HepG2 (cell line): Measurements from ENCODE around the gene PADI1. TPM values are rescaled to one million over a fixed set of nuclear protein-coding genes. Genes with fewer than 3 reads are reported as not detected.

ENCODE experiments used
- ATAC-seq: fragments of 200-7000 bp; cut with Tn5 transposase; 3 replicates; pipeline ENCODE4 v1.9.1; 2020; ENCODE audit warnings: mild to moderate bottlenecking, moderate library complexity
- BruUV-seq: library from RNA; stranded (reverse); fragments of 400-500 nt; replicated peaks from 2 replicates; lab custom pipeline; 2021; lab: Mats Ljungman, UMichigan
- CTCF ChIA-PET: fragments of 300-600 bp; formaldehyde crosslinking; extraction: SDS; loops from one replicate; lab custom pipeline; 2021; ENCODE audit warnings: low total read pairs, inconsistent platforms, low intra/inter-chr PET ratio; lab: Yijun Ruan, JAX
- POLR2A ChIA-PET: fragments of 350-600 bp; sonication (Branson Sonifier 250); formaldehyde crosslinking; loops from one replicate; lab custom pipeline; 2020; ENCODE audit warnings: antibody characterized with exemption, inconsistent platforms; lab: Yijun Ruan, JAX
- DNase-seq: peaks from one replicate; pipeline ENCODE4 v3.0.0-alpha.2; 2015; ENCODE audit warnings: low spot score
- FAIRE-seq: peaks from 3 replicates; lab custom pipeline; 2011; peaks lifted over from hg19 to GRCh38; lab: Jason Lieb, UNC
- H2AFZ ChIP-seq: one replicate; pipeline ENCODE4 v1.6.1; 2011; ENCODE audit warnings: low read length, inconsistent platforms
- H3K27ac ChIP-seq: fragments of 300-600 bp; 3 replicates; pipeline ENCODE4 v1.8.0; 2011; ENCODE audit warnings: mixed run types, mild to moderate bottlenecking, mixed read lengths, low read length, inconsistent platforms; ENCODE audit not compliant: insufficient read depth; ENCODE audit errors: extremely low read length
- H3K27me3 ChIP-seq, 2 experiments: fragments of 200-600 bp in 1 of 2; 2 replicates in 1 of 2; 3 replicates in 1 of 2; pipeline versions ENCODE4 v1.6.0 to v1.8.0; 2011; ENCODE audit warnings: low read length in 2 of 2, mild to moderate bottlenecking in 2 of 2, moderate library complexity in 2 of 2, inconsistent platforms in 1 of 2; ENCODE audit not compliant: insufficient read depth in 2 of 2, control insufficient read depth in 1 of 2
- H3K36me3 ChIP-seq, 2 experiments: fragments of 200-600 bp in 1 of 2; replicated peaks in 1 of 2; 2 replicates in 1 of 2; 3 replicates in 1 of 2; pipeline versions ENCODE4 v1.5.1 to v1.8.0; 2011; ENCODE audit warnings: low read length in 2 of 2, inconsistent platforms in 1 of 2; ENCODE audit not compliant: insufficient read depth in 2 of 2, control insufficient read depth in 1 of 2
- H3K4me1 ChIP-seq: 2 replicates; pipeline ENCODE4 v1.5.1; 2012; ENCODE audit warnings: low read length, inconsistent platforms; ENCODE audit not compliant: insufficient read depth
- H3K4me2 ChIP-seq: 2 replicates; pipeline ENCODE4 v1.6.0; 2011; ENCODE audit warnings: low read depth, low read length, inconsistent platforms
- H3K4me3 ChIP-seq, 3 experiments: fragments of 200-600 bp in 1 of 3; sonication (generic), shearing (Covaris generic) in 1 of 3; replicated peaks in 1 of 3; 2 replicates each; pipeline ENCODE4 v1.5.1; 2011 to 2016; ENCODE audit warnings: low read length in 3 of 3, inconsistent platforms in 2 of 3, low read depth in 2 of 3, mild to moderate bottlenecking in 2 of 3, control low read depth in 1 of 3, mixed read lengths in 1 of 3; ENCODE audit not compliant: insufficient read depth in 1 of 3
- H3K79me2 ChIP-seq: one replicate; pipeline ENCODE4 v1.6.1; 2011; ENCODE audit warnings: low read length, inconsistent platforms; ENCODE audit not compliant: insufficient read depth
- H3K9ac ChIP-seq: 2 replicates; pipeline ENCODE4 v1.6.0; 2011; ENCODE audit warnings: mild to moderate bottlenecking, low read depth, low read length, inconsistent platforms; ENCODE audit not compliant: insufficient read depth
- H3K9me3 ChIP-seq: 2 replicates; pipeline ENCODE4 v1.5.1; 2012; ENCODE audit warnings: mild to moderate bottlenecking, low read length
- H4K20me1 ChIP-seq: 2 replicates; pipeline ENCODE4 v1.6.0; 2011; ENCODE audit warnings: inconsistent platforms, mild to moderate bottlenecking, low read length, moderate library complexity; ENCODE audit not compliant: insufficient read depth
- BRD4 ChIP-seq: sonication (generic); formaldehyde crosslinking; IDR thresholded peaks from 2 replicates; pipeline ENCODE4 v1.4.0; 2020; ENCODE audit warnings: missing genetic modification reagents
- CBFB ChIP-seq: sonication (generic); formaldehyde crosslinking; IDR thresholded peaks from 2 replicates; pipeline ENCODE4 v1.4.0; 2020; ENCODE audit warnings: missing genetic modification reagents
- FOSL1 ChIP-seq: sonication (generic); formaldehyde crosslinking; IDR thresholded peaks from 2 replicates; pipeline ENCODE4 v1.9.0; 2021; ENCODE audit warnings: missing genetic modification reagents, borderline replicate concordance
- HCFC1 ChIP-seq: fragments of 150-350 bp; IDR thresholded peaks from 2 replicates; pipeline ENCODE4 v1.6.1; 2014; ENCODE audit warnings: low read depth, low read length
- KDM3A ChIP-seq: IDR thresholded peaks from 2 replicates; pipeline ENCODE4 v1.6.1; 2018; ENCODE audit warnings: low read depth, missing compliant biosample characterization
- MATR3 ChIP-seq: sonication (generic); formaldehyde crosslinking; IDR thresholded peaks from 2 replicates; pipeline ENCODE4 v1.4.0; 2020; ENCODE audit warnings: missing genetic modification reagents
- NR3C1 ChIP-seq: sonication (generic); formaldehyde crosslinking; IDR thresholded peaks from 2 replicates; pipeline ENCODE4 v1.4.0; 2020; ENCODE audit warnings: missing genetic modification reagents
- POLR2AphosphoS5 ChIP-seq: IDR thresholded peaks from 2 replicates; pipeline ENCODE4 v1.6.1; 2012; ENCODE audit warnings: low read depth, low read length
- PRMT3 ChIP-seq: sonication (generic); formaldehyde crosslinking; IDR thresholded peaks from 2 replicates; pipeline ENCODE4 v1.8.1; 2022; ENCODE audit warnings: low read depth, mild to moderate bottlenecking, moderate library complexity, missing genetic modification reagents, borderline replicate concordance
- SALL1 ChIP-seq: sonication (generic); formaldehyde crosslinking; IDR thresholded peaks from 2 replicates; pipeline ENCODE4 v1.8.0; 2022; ENCODE audit warnings: mild to moderate bottlenecking, missing genetic modification reagents
- SRSF4 ChIP-seq: fragments of 200-400 bp; formaldehyde crosslinking; IDR thresholded peaks from one replicate; pipeline ENCODE4 v1.6.1; 2018; ENCODE audit warnings: mild to moderate bottlenecking, low read depth, low read length, moderate library complexity; ENCODE audit not compliant: poor library complexity, severe bottlenecking
- TBP ChIP-seq: sonication (generic); formaldehyde crosslinking; IDR thresholded peaks from 2 replicates; pipeline ENCODE4 v1.5.0; 2020; ENCODE audit warnings: missing genetic modification reagents
- ZBTB1 ChIP-seq: sonication (generic); formaldehyde crosslinking; IDR thresholded peaks from 2 replicates; pipeline ENCODE4 v1.4.0; 2020; ENCODE audit warnings: missing genetic modification reagents, borderline replicate concordance
- ZFP37 ChIP-seq: sonication (generic); formaldehyde crosslinking; IDR thresholded peaks from 2 replicates; pipeline ENCODE4 v1.4.0; 2020; ENCODE audit warnings: missing genetic modification reagents, borderline replicate concordance
- ZNF282 ChIP-seq: fragments of 450-650 bp; IDR thresholded peaks from 2 replicates; pipeline ENCODE4 v1.6.1; 2018; ENCODE audit not compliant: partially characterized antibody
- ZNF781 ChIP-seq: sonication (generic); formaldehyde crosslinking; IDR thresholded peaks from 2 replicates; pipeline ENCODE4 v1.5.1; 2020; ENCODE audit warnings: borderline replicate concordance, mild to moderate bottlenecking, missing genetic modification reagents; ENCODE audit errors: not compliant biosample characterization
- WGBS: methylation state at CpG from one replicate; pipeline ENCODE4 v1.1.6; 2017; ENCODE audit warnings: low lambda C conversion rate; 5-methylcytosine and 5-hydroxymethylcytosine counted together
- in situ Hi-C: cut with HindIII; loops from 2 replicates; pipeline ENCODE4 v1.10.0; 2017; ENCODE audit warnings: low pct_unique_long_range_greater_than_20kb; ENCODE audit not compliant: extremely low pct_ligation_motif_present
- intact Hi-C: fragments of 100-400 bp; cut with micrococcal nuclease; formaldehyde crosslinking; loops from one replicate; pipeline ENCODE4 v1.10.0; 2022; ENCODE audit not compliant: unreplicated experiment
- polyA plus RNA-seq, 8 experiments: library from polyadenylated mRNA; depleted of rRNA in 3 of 8; stranded (reverse) in 7 of 8; unstranded in 1 of 8; fragments of >200 nt; fragmentation: Illumina TruSeq in 4 of 8; extraction: Trizol in 4 of 8; gene quantifications; 2 replicates each; pipeline versions ENCODE4 v1.2.1 to v1.2.3, GENCODE V29; 2011 to 2016; ENCODE audit warnings: low read depth in 4 of 8, missing spikeins in 1 of 8, mixed read lengths in 1 of 8; ENCODE audit not compliant: insufficient read depth in 1 of 8
- total RNA-seq, 5 experiments: library from RNA; depleted of rRNA; stranded (reverse); fragments of >200 nt; fragmentation: Illumina TruSeq; extraction: Trizol; gene quantifications; 2 replicates each; pipeline ENCODE4 v1.2.3, GENCODE V29; 2016; ENCODE audit warnings: low read depth in 1 of 5
- TF ChIP-seq, protein P1 (sequence below): sonication (generic); formaldehyde crosslinking; conservative IDR thresholded peaks from 2 replicates; pipeline ENCODE4 v1.4.0; 2020; ENCODE audit warnings: missing genetic modification reagents
- TF ChIP-seq, protein P2 (sequence below): sonication (generic); formaldehyde crosslinking; IDR thresholded peaks from 2 replicates; pipeline ENCODE4 v1.4.0; 2020; ENCODE audit warnings: mild to moderate bottlenecking, missing genetic modification reagents
- TF ChIP-seq, protein P3 (sequence below), 2 experiments: fragments of 450-650 bp in 1 of 2; sonication (generic) in 1 of 2; formaldehyde crosslinking; IDR thresholded peaks; 2 replicates each; pipeline versions ENCODE4 v1.5.0 to v1.8.0; 2020 to 2022; ENCODE audit warnings: mild to moderate bottlenecking in 1 of 2, missing genetic modification reagents in 1 of 2

The PADI1 gene
- total and polyA plus RNA-seq, 2 of the 13 experiments (the other 11 are each of a cell fraction or from before 2014, with no cell fraction given) = not detected

DNA sequence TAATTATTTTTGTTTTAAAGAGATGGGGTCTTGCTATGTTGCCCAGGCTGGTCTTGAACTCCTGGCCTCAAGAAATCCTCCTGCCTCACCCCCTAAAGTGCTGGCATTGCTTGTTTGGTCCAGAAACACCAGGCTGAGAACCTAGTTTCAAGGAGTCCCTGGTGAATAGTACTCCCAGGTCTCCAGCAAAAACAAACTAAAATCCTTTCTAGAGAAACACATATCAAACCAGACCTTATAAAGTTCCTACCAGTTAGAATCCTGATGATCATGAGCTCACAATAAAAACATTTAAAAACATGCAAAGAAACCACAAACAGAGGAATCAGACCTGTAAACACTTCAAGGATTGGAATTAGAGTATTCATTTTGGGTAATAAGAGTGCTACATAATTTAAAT is 34.4 kb upstream of the PADI1 start:
- Histone ChIP-seq H3K27ac (no peak overlapping the region), H3K4me3 (no peak overlapping the region), H3K36me3 (no peaks in the 10 kb centered on the region)
- CTCF ChIA-PET = no interaction called here
- TF ChIP-seq ZNF282 (no peak), HCFC1 (no peak), POLR2AphosphoS5 (no peak), PRMT3 (no peak), CBFB (CRISPR knock-in tag) (no peak), NR3C1 (no peak), MATR3 (CRISPR knock-in tag) (no peak), ZBTB1 (CRISPR knock-in tag) (no peak)
- TF ChIP-seq, protein P1, sequence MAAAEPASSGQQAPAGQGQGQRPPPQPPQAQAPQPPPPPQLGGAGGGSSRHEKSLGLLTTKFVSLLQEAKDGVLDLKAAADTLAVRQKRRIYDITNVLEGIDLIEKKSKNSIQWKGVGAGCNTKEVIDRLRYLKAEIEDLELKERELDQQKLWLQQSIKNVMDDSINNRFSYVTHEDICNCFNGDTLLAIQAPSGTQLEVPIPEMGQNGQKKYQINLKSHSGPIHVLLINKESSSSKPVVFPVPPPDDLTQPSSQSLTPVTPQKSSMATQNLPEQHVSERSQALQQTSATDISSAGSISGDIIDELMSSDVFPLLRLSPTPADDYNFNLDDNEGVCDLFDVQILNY = no peak
- TF ChIP-seq, all 625 proteins: peak for 0
- no peak overlapping the region for H3K9ac ChIP-seq
- no peak overlapping the region for H2AFZ ChIP-seq
- FAIRE-seq (no peak), DNase-seq (no peak), ATAC-seq (no peak)
- no peaks in the 10 kb centered on the region for H4K20me1 ChIP-seq
- intact Hi-C loops = no loop called here
- POLR2A ChIA-PET = no interaction called here
- no peaks in the 10 kb centered on the region for H3K9me3 ChIP-seq
- H3K4me1 ChIP-seq = no peaks in the 10 kb centered on the region
- H3K4me2 ChIP-seq = no peak overlapping the region
- no TSS peak for BruUV-seq
- in situ Hi-C loops = no loop called here
- H3K27me3 ChIP-seq = no peaks in the 10 kb centered on the region; a peak in 1 of 5 replicates
- no peaks in the 10 kb centered on the region for H3K79me2 ChIP-seq

DNA sequence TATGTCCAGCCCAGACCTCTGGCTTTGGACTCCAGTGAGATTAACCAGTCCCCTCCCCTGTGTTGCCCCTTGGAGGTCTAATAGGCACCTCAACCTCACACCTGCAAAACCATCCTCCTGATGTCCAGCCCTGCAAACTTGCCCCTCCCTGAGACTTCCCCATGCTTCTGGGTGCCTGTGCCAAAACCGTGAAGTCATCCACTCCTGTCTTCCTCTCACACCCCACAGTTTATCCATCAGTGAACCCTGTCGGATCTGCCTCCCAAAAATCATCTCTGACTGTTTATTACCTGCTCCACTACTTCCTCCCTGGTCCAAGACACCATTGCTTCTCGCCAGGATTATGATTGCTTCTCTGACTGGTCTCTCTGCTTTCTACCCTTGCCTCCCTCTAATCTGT is 31.7 kb upstream of the PADI1 start:
- Histone ChIP-seq H3K9me3 (no peaks in the 10 kb centered on the region), H3K36me3 (no peaks in the 10 kb centered on the region), H3K4me2 (no peak overlapping the region), H3K4me1 (no peaks in the 10 kb centered on the region), H3K9ac (no peak overlapping the region), H3K27ac (no peak overlapping the region), H2AFZ (no peak overlapping the region), H4K20me1 (no peaks in the 10 kb centered on the region), H3K4me3 (no peak overlapping the region), H3K27me3 (no peaks in the 10 kb centered on the region; a peak in 1 of 5 replicates), H3K79me2 (no peaks in the 10 kb centered on the region)
- FAIRE-seq = no peak
- in situ Hi-C loops = no loop called here
- intact Hi-C loops = no loop called here
- ChIA-PET CTCF (no interaction called here), POLR2A (no interaction called here)
- no TSS peak for BruUV-seq
- 0% methylated on average over 3 of the region's 3 CpGs for WGBS
- no peak for ATAC-seq
- no peak for DNase-seq
- TF ChIP-seq BRD4 (CRISPR knock-in tag) (no peak), FOSL1 (no peak), ZFP37 (CRISPR knock-in tag) (no peak), KDM3A (CRISPR knock-in tag) (no peak), ZNF781 (CRISPR knock-in tag) (no peak), TBP (CRISPR knock-in tag) (no peak), SRSF4 (no peak), SALL1 (CRISPR knock-in tag) (no peak)
- TF ChIP-seq, protein P2, sequence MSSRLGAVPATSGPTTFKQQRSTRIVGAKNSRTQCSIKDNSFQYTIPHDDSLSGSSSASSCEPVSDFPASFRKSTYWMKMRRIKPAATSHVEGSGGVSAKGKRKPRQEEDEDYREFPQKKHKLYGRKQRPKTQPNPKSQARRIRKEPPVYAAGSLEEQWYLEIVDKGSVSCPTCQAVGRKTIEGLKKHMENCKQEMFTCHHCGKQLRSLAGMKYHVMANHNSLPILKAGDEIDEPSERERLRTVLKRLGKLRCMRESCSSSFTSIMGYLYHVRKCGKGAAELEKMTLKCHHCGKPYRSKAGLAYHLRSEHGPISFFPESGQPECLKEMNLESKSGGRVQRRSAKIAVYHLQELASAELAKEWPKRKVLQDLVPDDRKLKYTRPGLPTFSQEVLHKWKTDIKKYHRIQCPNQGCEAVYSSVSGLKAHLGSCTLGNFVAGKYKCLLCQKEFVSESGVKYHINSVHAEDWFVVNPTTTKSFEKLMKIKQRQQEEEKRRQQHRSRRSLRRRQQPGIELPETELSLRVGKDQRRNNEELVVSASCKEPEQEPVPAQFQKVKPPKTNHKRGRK (CRISPR knock-in tag) = no peak
- TF ChIP-seq, protein P3, sequence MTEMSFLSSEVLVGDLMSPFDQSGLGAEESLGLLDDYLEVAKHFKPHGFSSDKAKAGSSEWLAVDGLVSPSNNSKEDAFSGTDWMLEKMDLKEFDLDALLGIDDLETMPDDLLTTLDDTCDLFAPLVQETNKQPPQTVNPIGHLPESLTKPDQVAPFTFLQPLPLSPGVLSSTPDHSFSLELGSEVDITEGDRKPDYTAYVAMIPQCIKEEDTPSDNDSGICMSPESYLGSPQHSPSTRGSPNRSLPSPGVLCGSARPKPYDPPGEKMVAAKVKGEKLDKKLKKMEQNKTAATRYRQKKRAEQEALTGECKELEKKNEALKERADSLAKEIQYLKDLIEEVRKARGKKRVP (CRISPR knock-in tag; IDR thresholded peaks at IDR 0.05) = no peak
